GM20000 (cell line): Measurements from ENCODE around the gene SARS2.

Experiments used
- DNase-seq: peaks from one replicate; pipeline ENCODE4 v3.0.0; 2012; ENCODE audit warnings: low spot score
- TF ChIP-seq, protein P1 (sequence below): IDR thresholded peaks from 2 replicates; pipeline ENCODE4 v1.5.1; 2012; ENCODE audit warnings: mild to moderate bottlenecking, control low read depth; ENCODE audit errors: extremely low read depth, missing control alignments

Gene SARS2

DNA sequence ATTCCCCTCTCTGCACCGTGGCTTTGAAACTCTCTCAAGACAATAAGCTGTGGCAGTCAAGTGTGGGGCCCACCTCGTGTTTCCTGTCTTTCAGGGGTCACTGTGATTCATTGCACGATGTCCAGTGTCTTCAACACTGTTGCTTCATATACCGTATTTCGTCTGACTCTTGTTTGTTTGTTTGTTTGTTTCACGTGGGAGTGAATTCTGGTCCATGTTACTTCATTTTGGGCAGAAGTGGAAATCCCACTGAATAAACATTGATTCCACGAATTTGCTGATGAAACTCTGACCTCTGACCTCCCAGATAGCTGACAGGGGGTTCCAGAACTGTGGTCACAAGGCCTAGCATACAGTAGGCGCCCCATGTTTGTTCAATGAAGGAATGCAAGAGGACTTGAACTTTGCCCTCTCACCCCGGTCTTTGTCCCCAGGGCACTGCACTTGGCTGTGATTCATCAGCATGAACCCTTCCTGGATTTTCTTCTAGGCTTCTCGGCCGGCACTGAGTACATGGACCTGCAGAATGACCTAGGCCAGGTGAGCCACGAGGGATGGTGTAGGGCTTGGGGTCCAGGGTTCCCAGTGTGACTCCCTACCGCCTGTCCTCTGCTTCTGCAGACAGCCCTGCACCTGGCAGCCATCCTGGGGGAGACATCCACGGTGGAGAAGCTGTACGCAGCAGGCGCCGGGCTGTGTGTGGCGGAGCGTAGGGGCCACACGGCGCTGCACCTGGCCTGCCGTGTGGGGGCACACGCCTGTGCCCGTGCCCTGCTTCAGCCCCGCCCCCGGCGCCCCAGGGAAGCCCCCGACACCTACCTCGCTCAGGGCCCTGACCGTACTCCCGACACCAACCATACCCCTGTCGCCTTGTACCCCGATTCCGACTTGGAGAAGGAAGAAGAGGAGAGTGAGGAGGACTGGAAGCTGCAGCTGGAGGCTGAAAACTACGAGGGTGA, 25.7 kb downstream of the SARS2 start:
- DNase-seq: no peak
- TF ChIP-seq, protein P1, sequence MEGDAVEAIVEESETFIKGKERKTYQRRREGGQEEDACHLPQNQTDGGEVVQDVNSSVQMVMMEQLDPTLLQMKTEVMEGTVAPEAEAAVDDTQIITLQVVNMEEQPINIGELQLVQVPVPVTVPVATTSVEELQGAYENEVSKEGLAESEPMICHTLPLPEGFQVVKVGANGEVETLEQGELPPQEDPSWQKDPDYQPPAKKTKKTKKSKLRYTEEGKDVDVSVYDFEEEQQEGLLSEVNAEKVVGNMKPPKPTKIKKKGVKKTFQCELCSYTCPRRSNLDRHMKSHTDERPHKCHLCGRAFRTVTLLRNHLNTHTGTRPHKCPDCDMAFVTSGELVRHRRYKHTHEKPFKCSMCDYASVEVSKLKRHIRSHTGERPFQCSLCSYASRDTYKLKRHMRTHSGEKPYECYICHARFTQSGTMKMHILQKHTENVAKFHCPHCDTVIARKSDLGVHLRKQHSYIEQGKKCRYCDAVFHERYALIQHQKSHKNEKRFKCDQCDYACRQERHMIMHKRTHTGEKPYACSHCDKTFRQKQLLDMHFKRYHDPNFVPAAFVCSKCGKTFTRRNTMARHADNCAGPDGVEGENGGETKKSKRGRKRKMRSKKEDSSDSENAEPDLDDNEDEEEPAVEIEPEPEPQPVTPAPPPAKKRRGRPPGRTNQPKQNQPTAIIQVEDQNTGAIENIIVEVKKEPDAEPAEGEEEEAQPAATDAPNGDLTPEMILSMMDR: no peak

DNA sequence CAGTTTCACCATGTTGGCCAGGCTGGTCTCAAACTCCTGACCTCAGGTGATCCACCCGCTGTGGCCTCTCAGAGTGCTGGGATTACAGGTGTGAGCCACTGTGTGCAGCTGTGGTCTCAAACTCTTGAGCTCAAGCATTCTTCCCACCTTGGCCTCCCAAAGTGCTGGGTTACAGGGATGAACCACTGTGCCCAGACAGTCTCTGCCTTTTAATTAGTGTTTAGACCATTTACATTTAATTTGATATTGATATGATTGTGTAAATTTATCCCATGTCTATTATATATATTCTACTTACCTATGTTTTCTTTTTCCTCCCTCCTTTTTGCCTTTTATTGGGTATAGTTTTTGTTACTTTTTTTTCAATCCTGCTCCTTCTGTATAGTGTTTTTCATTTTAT, 28.9 kb downstream of the SARS2 start:
- no peak for DNase-seq
- TF ChIP-seq, protein P1: no peak

- TF ChIP-seq, protein P1: no peak
- DNase-seq: no peak
Observed at GRCh38 chr19:38900743-38901190, 29.8 kb downstream of the SARS2 start.

GRCh38 chr19:38900202-38900629, 30.3 kb downstream of the SARS2 start:
- TF ChIP-seq, protein P1: no peak
- DNase-seq: no peak

DNA sequence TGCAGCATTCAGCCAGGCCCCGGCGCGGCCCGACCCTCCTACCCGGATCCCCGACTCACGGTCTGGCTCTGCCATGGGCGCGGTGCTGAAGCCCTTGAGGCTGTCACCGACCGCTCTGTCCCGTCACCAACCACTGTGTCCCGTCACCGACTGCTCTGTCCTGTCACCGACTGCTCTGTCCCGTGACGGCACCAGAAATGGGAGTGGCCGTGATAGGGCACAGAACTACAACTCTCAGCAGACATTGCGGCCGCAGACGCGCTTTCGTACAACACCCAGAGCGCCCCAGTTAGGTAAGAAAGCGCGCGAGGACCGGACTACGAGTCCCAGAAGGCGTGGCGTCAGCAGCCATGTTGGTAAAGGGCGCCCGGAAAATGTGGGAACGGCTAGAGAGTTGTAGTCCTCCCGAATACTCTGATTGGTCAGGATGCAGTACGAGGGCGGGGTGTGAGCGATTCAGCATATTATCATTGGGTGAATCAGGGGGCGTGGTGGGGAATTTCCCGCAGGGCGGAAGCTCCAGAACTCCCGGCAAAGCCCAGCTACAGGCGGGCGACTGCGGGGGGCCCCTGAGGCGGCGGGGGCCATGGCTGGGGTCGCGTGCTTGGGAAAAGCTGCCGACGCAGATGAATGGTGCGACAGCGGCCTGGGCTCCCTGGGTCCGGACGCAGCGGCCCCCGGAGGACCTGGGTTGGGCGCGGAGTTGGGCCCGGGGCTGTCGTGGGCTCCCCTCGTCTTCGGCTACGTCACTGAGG, 30.9 kb downstream of the SARS2 start, which contains the start of the genes NFKBIB and SIRT2:
Gene NFKBIB (plus strand): TSS at position 523 of the 755 bp plus-strand sequence. CDS start 64 bp downstream, at position 587.
Gene SIRT2 (minus strand): TSS at position 172 of the 755 bp plus-strand sequence. CDS start 97 bp downstream, at position 75.
- TF ChIP-seq, protein P1: no peak
- peak; percentile 98 for DNase-seq

GRCh38 chr19:38898788-38899446, 31.6 kb downstream of the SARS2 start:
- DNase-seq: no peak

More at GRCh38 chr19:38898788-38899446, 31.6 kb downstream of the SARS2 start:
- TF ChIP-seq, protein P1: no peak
